Endothelial cell of umbilical vein (primary cell): Measurements from ENCODE around the gene ZNF565.

Source experiments
- EZH2 ChIP-seq: IDR thresholded peaks from 2 replicates; pipeline ENCODE4 v1.6.1; 2012; ENCODE audit warnings: borderline replicate concordance, low read depth, mild to moderate bottlenecking, moderate library complexity, low read length, inconsistent platforms; ENCODE audit not compliant: severe bottlenecking
- POLR2A ChIP-seq: IDR thresholded peaks from 2 replicates; pipeline ENCODE4 v1.6.1; 2012; ENCODE audit warnings: low read depth, mild to moderate bottlenecking, control low read depth, low read length
- POLR2AphosphoS5 ChIP-seq: IDR thresholded peaks from 2 replicates; pipeline ENCODE4 v1.6.1; 2012; ENCODE audit warnings: low read depth, mild to moderate bottlenecking, control low read depth, low read length, moderate library complexity; ENCODE audit not compliant: insufficient read depth
- TF ChIP-seq, protein P1 (sequence below), 2 donors: IDR thresholded peaks; 1 replicate in 1 of 2; 2 replicates in 1 of 2; pipeline ENCODE4 v1.5.1; 2011; ENCODE audit warnings: low read length in 2 of 2, mild to moderate bottlenecking in 2 of 2, moderate library complexity in 2 of 2, control low read depth in 1 of 2, inconsistent platforms in 1 of 2, low read depth in 1 of 2; ENCODE audit not compliant: insufficient read depth in 1 of 2; ENCODE audit errors: extremely low read depth in 1 of 2
- TF ChIP-seq, protein P2 (sequence below): IDR thresholded peaks from 2 replicates; pipeline ENCODE4 v1.6.1; 2011; ENCODE audit not compliant: insufficient read depth, insufficient read length

DNA sequence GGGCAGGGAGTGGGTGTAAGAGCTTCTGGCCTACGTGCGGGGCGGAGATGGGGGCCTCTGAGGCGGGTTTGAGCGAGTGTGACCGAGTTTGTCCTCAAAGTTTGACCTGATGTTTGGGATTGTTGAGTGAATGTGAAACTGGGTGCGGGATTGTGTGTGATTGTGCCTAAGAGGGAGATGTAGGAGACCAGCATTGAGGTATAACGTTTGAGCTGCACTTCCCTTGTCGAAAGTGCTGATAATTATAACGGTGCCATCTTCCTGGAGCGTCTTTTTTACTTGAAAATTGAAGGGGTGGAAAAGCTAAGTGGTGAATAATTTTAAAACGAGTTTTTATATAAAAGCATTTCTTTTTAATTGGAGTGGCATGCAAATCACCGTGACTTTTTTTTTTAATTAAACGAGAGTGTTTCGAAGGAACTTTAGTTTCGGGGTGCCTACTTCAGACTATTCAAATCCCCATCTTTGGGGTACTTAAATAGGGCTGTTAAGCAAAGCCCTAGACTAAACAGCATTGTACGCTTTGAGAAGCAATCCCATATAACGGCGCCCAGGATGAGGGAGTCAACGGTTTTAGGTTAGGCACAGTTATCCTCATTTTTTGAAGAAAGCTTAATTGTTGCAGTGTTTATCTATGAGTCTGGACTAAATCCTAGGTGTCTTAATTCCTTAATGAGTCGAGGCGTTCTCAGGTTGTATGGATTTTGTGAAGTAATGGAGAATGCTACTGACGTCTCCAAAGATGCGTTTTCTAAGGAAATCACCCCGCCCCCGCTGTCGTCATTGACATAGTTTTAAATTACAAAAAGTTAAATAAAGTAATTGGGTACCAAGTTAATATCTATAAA, 1.0 kb upstream of the ZNF565 start:
- TF ChIP-seq, protein P1, sequence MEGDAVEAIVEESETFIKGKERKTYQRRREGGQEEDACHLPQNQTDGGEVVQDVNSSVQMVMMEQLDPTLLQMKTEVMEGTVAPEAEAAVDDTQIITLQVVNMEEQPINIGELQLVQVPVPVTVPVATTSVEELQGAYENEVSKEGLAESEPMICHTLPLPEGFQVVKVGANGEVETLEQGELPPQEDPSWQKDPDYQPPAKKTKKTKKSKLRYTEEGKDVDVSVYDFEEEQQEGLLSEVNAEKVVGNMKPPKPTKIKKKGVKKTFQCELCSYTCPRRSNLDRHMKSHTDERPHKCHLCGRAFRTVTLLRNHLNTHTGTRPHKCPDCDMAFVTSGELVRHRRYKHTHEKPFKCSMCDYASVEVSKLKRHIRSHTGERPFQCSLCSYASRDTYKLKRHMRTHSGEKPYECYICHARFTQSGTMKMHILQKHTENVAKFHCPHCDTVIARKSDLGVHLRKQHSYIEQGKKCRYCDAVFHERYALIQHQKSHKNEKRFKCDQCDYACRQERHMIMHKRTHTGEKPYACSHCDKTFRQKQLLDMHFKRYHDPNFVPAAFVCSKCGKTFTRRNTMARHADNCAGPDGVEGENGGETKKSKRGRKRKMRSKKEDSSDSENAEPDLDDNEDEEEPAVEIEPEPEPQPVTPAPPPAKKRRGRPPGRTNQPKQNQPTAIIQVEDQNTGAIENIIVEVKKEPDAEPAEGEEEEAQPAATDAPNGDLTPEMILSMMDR (IDR thresholded peaks at IDR 0.05; ENCODE audit: extremely low read depth in 1 of 2, insufficient read depth in 1 of 2, low read depth in 1 of 2, low read length in 2 of 2): no peak
- TF ChIP-seq POLR2AphosphoS5 (no peak), EZH2 (no peak), POLR2A (no peak)
- TF ChIP-seq, protein P2, sequence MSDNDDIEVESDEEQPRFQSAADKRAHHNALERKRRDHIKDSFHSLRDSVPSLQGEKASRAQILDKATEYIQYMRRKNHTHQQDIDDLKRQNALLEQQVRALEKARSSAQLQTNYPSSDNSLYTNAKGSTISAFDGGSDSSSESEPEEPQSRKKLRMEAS: no peak
